GM13976 (cell line): Measurements from ENCODE around the gene SHE.

Source experiments
- DNase-seq: peaks from one replicate; pipeline ENCODE4 v3.0.0; 2012; ENCODE audit warnings: low spot score
- CTCF ChIP-seq: IDR thresholded peaks from 2 replicates; pipeline ENCODE4 v1.5.1; 2012; ENCODE audit warnings: borderline replicate concordance, mild to moderate bottlenecking; ENCODE audit not compliant: insufficient read depth; ENCODE audit errors: extremely low read depth, missing control alignments, control extremely low read depth
- in situ Hi-C: fragments of 300-500 bp; cut with MboI; formaldehyde crosslinking; loops from one replicate; pipeline ENCODE4 v1.12.0; 2022; ENCODE audit warnings: low sequenced_read_pairs, mixed read lengths, inconsistent platforms; ENCODE audit not compliant: unreplicated experiment

SHE gene

GRCh38 chr1:154446292-154446691 is 55.9 kb downstream of the SHE start:
- in situ Hi-C loops = no loop called here
- no peak for TF ChIP-seq CTCF
- no peak for DNase-seq

- TF ChIP-seq CTCF = no peak
- peak; percentile 72 for DNase-seq
- in situ Hi-C loops = no loop called here
Measured at GRCh38 chr1:154445040-154445472, 57.2 kb downstream of the SHE start.

GRCh38 chr1:154443274-154444013 is 58.8 kb downstream of the SHE start:
- TF ChIP-seq CTCF = no peak
- DNase-seq = no peak
- in situ Hi-C loops = no loop called here

GRCh38 chr1:154442006-154442740 is 60.0 kb downstream of the SHE start:
- in situ Hi-C loops = no loop called here
- TF ChIP-seq CTCF = no peak
- DNase-seq = no peak

- in situ Hi-C loops = no loop called here
- TF ChIP-seq CTCF = no peak
- DNase-seq = no peak
Measured at GRCh38 chr1:154441241-154441888, 60.8 kb downstream of the SHE start.

- in situ Hi-C loops = no loop called here
- no peak for TF ChIP-seq CTCF
- DNase-seq = no peak
Measured at GRCh38 chr1:154440036-154440804, 62.0 kb downstream of the SHE start.
